K562 (cell line): ENCODE results near the gene ATP1A3. TPM values are rescaled to one million over a fixed set of nuclear protein-coding genes. Genes with fewer than 3 reads are reported as not detected.
A peak's percentile ranks its signal among the peaks of the same experiment; 100 is the strongest.

Source experiments
- E2F3 ChIP-seq: fragments of 250-450 bp; sonication (Bioruptor Pico); IDR thresholded peaks from 2 replicates; pipeline ENCODE4 v1.4.0; 2020; ENCODE audit warnings: mild to moderate bottlenecking
- ELF2 ChIP-seq: fragments of 250-450 bp; sonication (Bioruptor Pico); IDR thresholded peaks from 2 replicates; pipeline ENCODE4 v1.5.0; 2021; ENCODE audit warnings: mild to moderate bottlenecking
- ETS2 ChIP-seq: IDR thresholded peaks from 2 replicates; pipeline ENCODE4 v1.6.1; 2016; ENCODE audit warnings: borderline replicate concordance, missing genetic modification characterization, mild to moderate bottlenecking, moderate library complexity, missing compliant biosample characterization; ENCODE audit not compliant: poor library complexity, severe bottlenecking
- MGA ChIP-seq: fragments of 450-650 bp; IDR thresholded peaks from 2 replicates; pipeline ENCODE4 v1.6.1; 2016; ENCODE audit warnings: mild to moderate bottlenecking, moderate library complexity
- PREB ChIP-seq: sonication (generic); formaldehyde crosslinking; IDR thresholded peaks from 2 replicates; pipeline ENCODE4 v1.8.1; 2023; ENCODE audit warnings: mild to moderate bottlenecking, missing genetic modification reagents
- SRSF9 ChIP-seq: fragments of 200-400 bp; formaldehyde crosslinking; IDR thresholded peaks from 2 replicates; pipeline ENCODE4 v1.6.1; 2017; ENCODE audit warnings: low read depth, low read length, borderline replicate concordance
- TCF7 ChIP-seq: sonication (generic); IDR thresholded peaks from 2 replicates; pipeline ENCODE4 v1.6.1; 2016; ENCODE audit warnings: antibody characterized with exemption, borderline replicate concordance
- USF1 ChIP-seq: sonication (generic); formaldehyde crosslinking; IDR thresholded peaks from 2 replicates; pipeline ENCODE4 v1.9.0; 2022; ENCODE audit warnings: mild to moderate bottlenecking, missing genetic modification reagents
- ZNF232 ChIP-seq: sonication (generic); formaldehyde crosslinking; IDR thresholded peaks from 2 replicates; pipeline ENCODE4 v1.8.0; 2022; ENCODE audit warnings: mild to moderate bottlenecking, missing genetic modification reagents
- ZNF668 ChIP-seq: fragments of 250-450 bp; sonication (Bioruptor Pico); IDR thresholded peaks from 2 replicates; pipeline ENCODE4 v1.8.0; 2022; ENCODE audit warnings: mild to moderate bottlenecking, inconsistent platforms
- ZNF740 ChIP-seq, 3 experiments: fragments of 200-800 bp in 1 of 3; sonication (Bioruptor generic) in 1 of 3; sonication (generic) in 1 of 3; formaldehyde crosslinking in 1 of 3; IDR thresholded peaks; 2 replicates each; pipeline versions ENCODE4 v1.6.1 to v1.8.0; 2016 to 2022; ENCODE audit warnings: mild to moderate bottlenecking in 2 of 3, missing compliant biosample characterization in 2 of 3, missing genetic modification characterization in 2 of 3, missing genetic modification reagents in 1 of 3
- polyA plus RNA-seq, 8 experiments: library from polyadenylated mRNA; depleted of rRNA in 4 of 8; stranded (reverse) in 5 of 8; unstranded in 3 of 8; fragments of >200 nt; fragmentation: Nextera tagmentation in 2 of 8; fragmentation: Illumina TruSeq in 1 of 8; extraction: Ambion mirVana in 2 of 8; extraction: Trizol in 1 of 8; gene quantifications; 2 replicates each; pipeline versions ENCODE4 v1.2.1 to v1.2.3, GENCODE V29; 2011 to 2014; ENCODE audit warnings: inconsistent platforms in 1 of 8, missing spikeins in 1 of 8
- total RNA-seq, 7 experiments: library from RNA; depleted of rRNA in 6 of 7; stranded (reverse); fragments of >200 nt in 6 of 7; fragmentation: Illumina TruSeq in 2 of 7; extraction: Trizol in 2 of 7; gene quantifications; 2 replicates each; pipeline versions ENCODE4 v1.2.1 to v1.2.3, GENCODE V29; 2011 to 2021; ENCODE audit warnings: low replicate concordance in 1 of 7

The ATP1A3 gene
- total and polyA plus RNA-seq, 9 of the 15 experiments (the other 6 are each of a cell fraction or from before 2014, with no cell fraction given) = 0.03 to 1.0 (median 0.17) TPM; not detected in 3

- TF ChIP-seq ETS2 (tag) (no peak), E2F3 (no peak), ZNF668 (no peak), USF1 (CRISPR knock-in tag) (peak; percentile 65), ELF2 (CRISPR knock-in tag) (no peak), SRSF9 (no peak), MGA (peak; percentile 93), ZNF740 (CRISPR knock-in tag; IDR thresholded peaks at IDR 0.05) (no peak), ZNF740 (tag; IDR thresholded peaks at IDR 0.05) (no peak), TCF7 (no peak), ZNF232 (CRISPR knock-in tag) (peak; percentile 76; the same call in 1 of the 2 replicates), PREB (no peak)
Measured at GRCh38 chr19:41924151-41925145, 69.6 kb downstream of the ATP1A3 start (continued).
